GM19467 (cell line): Measurements from ENCODE around the gene SLC2A5.

Source experiments
- ATAC-seq: cut with Tn5 transposase; IDR thresholded peaks from one replicate; pipeline ENCODE4 v1.9.1; 2021; ENCODE audit warnings: mild to moderate bottlenecking, moderate library complexity; ENCODE audit not compliant: unreplicated experiment

SLC2A5 gene

DNA sequence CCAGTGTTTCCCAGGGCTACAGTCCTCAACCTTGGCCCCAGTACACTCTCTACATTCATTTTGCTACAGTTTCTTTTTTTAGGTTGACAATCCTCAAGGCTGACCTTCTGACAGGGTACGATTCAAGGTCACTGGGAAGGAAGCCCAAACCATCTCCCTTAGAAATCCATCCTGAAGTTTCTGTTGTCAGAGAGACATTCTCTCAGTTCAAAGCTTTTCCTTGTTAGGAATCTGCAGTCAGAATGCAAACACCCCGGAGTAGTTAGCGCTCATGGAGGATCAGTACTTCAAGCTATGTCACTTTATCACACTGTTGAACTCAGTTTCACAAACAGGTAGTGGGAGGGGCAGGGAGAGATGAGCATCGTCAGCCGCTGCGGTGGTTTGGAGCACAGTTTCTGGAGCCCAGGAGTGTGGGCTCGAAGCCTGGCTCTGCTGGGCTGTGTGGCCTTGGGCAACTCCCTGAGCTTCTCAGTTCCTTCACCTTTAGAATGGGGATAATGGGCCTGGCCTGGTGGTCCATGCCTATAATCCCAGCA, 4.2 kb downstream of the SLC2A5 start:
- no peak for ATAC-seq

DNA sequence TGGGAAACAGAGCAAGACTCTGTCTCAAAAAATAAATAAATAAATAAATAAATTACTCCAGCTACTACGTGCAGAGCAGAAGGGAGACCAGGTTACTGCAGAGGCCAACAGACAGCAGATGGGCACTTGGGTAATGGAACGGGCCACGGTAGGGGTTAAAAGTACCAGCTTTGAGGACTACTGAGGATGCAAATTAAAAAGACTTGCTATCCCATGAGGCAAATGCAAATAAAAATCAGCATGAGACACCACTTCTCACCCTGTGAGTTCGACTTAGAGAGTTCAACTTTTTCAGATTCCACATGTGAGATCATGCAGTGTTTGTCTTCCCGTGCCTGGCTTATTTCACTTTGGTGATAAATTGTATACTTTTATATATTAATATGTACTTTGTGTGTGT, 6.6 kb downstream of the SLC2A5 start:
- ATAC-seq = no peak

DNA sequence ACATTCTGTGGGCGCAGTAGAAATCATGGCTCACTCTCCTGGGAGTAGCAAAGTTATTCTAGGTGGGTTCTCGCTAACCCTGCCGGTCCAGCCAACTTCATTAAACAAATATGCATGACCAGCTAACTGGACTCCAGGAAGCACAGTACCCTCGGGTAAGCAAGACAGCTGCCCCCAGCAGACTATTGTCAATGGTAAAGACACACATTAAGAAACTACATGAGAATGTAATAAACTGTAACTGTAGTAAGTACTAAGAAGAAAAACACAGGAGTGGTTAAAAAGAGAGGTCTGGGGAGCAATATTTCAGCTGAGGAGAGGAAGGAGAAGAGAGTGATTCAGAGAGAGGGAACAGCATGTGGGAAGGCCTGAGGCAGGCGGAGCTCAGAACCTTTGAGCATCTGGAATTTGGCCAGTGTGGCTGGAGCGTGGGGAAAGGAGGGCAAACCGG, 7.4 kb downstream of the SLC2A5 start:
- no peak for ATAC-seq

DNA sequence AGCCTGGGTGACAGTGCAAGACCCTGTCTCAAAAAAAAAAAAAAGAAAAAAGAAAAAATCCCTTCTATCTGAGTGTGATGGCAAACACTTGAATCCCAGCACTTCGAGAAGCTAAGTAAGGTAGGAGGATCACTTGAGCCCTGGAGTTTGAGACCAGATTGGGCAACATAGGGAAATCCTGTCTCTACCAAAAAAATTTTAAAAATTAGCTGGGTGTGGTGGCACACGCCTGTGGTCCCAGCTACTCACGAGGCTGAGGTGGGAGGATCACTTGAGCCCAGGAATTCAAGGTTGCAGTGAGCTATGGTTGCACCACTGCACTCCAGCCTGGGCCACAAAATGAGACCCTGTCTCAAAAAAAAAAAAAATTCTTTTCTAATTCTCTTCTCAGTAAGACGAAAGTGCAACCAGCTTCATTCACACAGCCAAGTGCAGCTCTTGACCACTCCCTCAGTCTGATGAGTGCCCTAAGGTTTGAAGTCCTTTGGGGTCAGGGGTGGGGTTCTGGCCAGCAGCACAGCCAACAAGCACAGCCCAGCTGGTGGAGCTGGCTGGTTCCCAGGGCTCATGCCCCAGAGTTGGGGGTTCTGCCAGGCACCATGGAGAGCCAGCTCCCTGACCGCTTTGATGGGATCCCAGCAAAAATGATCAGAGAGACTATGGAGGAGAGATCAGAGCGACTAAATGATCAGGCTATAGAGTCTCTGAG, 8.0 kb downstream of the SLC2A5 start:
- no peak for ATAC-seq

DNA sequence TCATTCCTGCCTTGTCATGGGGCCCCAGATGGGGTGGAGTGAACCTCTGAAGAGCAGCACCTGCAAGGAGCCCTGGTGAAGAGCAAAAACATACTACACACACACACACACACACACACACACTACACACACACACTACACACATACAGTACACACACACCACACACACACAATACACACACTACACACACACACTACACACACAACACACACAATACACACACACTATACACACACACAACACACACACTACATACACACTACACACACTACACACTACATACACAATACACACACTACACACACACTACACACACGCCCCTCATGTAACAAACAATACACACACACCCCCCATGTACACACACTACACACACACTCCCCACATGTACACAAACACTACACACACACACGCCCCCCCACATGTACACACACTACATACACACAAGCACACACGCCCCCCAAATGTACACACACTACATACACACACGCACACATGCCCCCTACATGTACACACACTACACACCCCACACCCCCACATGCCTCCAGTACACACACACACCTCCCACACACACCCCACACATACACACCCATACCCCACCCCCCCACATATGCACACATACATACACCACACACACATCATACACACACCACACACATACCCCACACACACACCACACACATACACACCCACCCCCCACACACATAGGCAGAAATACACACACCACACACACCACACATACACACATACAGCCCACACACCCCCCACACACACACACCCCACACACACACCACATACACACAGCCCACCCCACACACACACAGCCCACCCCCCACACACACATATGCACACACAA, 9.3 kb downstream of the SLC2A5 start:
- ATAC-seq = no peak

DNA sequence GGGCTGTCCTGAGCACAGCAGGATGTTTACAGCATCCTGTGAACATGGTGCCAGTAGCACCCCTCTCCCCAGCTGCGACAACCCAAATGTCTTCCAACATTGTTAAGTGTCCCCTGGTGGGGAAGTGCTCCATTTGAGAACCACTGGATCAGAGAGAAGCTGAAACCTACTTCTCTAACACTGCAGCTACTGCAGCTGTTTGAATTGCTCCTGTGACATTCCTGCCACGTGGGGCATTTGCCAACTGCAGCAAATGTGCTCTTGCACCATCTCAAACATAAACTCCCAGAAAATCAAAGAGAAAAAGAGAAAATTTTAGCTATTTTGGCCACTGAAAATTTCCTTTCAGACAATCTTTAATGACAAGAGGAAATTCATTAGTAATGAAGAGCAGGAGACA, 11.0 kb downstream of the SLC2A5 start:
- ATAC-seq = no peak

DNA sequence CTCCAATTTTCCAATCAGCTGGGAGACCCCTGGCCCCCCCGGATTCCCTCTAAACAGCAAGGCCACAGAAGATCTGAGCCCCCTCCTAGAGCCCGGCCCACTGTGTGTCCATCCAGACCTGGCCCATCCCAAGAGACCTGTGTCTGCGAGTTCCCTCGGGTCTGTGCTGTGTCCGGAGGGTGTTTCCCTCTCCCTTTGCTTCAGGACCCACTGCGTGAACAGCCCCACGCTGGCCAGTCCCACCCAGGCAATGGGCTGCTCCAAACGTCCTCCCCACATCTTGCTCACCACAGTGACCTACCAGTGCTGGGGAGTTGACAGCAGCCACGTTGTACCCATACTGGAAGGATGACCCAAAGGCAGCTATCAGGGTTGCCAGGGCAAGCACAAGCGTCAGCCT, 11.6 kb downstream of the SLC2A5 start:
- no peak for ATAC-seq

DNA sequence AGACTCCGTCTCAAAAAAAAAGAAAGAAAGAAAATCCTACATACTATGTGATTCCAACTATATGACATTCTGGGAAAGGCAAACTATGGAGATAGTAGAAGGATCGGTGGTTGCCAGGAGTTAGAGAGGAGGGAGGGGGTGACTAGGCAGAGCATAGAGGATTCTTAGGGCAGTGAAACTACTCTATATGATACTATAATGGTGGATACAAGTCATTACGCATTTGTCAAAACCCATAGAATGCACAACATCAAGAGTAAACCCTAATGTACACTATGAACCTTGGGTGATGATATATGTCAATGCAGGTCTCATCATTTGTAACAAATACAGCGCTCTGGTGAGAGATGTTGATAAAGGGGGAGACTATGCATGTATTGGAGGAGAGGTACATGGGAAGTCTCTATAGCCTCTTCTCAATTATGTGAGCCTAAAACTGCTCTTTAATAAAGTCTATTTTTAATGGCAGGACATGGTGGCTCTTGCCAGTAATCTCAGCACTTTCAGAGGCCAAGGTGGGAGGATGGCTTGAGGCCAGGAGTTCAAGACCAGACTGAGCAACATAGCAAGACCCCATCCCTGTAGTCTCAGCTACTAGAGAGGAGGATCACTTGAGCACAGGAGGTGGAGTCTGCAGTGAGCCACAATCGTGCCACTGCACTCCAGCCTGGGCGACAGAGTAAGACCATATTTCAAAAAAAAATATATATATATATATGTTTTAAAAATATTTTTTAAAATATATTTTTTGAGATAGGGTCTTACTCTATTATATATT, 17.0 kb downstream of the SLC2A5 start:
- no peak for ATAC-seq

DNA sequence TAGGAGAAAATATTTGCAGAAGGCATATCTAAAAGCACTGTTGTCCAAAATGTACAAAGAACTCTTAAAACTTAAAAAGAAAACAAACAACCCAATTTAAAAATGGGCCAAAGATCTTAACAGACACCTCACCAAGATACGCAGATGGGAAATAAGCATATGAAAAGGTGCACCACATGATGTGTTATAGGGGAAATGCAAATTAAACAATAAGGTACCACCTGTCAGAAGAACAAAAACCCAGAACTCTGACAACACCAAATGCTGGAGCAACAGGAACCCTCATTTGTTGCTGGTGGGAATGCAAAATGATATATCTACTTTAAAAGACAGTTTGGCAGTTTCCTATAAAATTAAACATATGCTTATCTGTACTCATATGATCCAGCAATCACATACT, 18.1 kb downstream of the SLC2A5 start:
- no peak for ATAC-seq

DNA sequence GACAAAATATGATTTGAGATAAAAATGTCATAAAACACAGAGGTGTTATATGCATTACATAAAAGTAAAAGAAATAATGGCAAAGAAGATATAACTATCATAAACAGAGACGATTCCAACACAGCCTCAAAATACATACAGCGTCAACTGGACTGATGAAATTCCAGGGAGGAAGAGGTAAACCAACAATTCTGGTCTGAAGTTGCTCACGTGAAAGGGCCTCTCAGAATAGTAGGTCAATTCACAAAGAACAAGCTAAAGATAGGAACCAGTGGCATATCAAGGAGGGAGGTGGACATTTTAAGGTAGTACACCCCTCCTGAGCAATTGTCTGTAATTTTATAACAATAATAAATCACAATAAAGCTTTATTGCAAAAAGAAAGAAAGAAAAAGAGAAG, 18.6 kb downstream of the SLC2A5 start:
- no peak for ATAC-seq

DNA sequence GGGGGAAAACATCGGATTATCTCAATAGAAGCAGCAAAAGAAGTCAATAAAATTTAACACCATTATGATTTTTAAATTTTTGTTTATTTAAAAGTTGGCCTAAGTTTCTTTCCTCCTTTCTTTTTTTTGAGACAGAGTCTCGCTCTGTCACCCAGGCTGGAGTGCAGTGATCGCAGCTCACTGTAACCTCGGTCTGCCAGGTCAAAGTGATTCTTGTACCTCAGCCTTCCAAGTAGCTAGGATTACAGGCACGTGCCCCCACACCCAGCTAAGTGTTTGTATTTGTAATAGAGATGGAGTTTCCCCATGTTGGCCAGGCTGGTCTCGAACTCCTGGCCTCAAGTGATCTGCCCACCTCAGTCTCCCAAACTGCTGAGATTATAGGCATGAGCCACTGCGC, 20.9 kb downstream of the SLC2A5 start:
- no peak for ATAC-seq

DNA sequence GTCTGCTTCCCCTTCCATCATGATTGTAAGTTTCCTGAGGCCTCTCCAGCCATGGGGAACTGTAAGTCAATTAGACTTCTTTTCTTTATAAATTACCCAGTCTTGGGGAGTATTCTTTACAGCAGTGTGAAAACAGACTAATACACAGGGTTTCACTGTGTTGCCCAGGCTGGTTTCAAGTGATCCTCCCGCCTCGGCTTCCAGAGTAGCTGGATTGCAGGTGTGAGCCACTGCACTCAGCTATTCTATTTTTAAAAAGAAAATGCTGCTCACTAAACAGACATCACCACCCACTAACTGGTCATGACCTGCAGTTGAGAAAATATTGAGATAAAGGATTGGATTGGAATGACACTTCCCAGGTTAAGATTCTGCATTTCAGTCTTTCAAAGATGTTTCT, 22.4 kb downstream of the SLC2A5 start:
- ATAC-seq = no peak

DNA sequence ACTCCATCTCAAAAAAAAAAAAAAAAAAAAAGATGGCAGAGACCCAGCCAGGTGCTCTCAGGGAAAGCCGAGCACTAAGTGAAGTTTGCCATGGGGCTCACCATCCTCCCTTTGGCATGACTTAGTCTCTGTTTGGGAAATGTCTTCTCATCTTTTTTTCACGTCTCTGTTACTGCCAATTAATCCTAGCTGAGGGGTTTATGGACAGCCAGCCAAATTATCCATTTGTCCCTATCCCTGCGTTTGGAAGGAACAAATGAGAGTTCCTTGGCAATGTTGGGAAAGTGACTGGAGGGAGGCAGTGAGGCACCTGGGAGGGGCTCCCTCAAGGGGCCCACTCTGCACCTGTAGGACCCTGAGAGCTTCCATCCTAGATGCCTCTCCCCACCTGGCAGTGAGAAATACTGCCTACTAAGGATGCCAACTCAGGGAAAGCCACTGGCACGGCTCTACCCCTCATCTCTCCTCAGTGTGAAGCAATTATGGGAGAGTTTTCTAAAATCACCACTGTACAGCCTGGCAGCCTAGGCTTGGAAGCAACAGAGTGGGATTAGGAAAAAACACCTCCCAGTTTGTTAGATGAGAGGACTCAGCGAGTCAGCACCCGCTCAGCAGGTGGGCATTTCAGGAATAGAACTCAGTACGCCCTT, 23.4 kb downstream of the SLC2A5 start:
- ATAC-seq = no peak

DNA sequence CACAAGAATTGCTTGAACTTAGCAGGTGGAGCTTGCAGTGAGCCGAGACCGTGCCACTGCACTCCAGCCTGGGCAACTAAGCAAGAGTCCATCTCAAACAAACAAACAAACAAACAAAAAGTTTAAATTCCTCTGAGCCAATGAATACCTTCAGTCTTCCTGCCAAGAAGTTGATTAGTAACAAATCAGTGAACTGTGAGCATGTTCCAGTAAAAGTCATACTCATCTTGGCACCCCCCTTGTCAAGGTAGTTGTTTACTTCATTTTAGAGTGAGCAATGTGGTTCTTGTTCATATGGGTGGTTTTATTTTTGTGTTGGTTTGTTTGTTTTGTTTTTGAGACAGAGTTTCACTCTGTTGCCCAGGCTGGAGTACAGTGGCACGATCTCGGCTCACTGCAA, 25.2 kb downstream of the SLC2A5 start:
- no peak for ATAC-seq

DNA sequence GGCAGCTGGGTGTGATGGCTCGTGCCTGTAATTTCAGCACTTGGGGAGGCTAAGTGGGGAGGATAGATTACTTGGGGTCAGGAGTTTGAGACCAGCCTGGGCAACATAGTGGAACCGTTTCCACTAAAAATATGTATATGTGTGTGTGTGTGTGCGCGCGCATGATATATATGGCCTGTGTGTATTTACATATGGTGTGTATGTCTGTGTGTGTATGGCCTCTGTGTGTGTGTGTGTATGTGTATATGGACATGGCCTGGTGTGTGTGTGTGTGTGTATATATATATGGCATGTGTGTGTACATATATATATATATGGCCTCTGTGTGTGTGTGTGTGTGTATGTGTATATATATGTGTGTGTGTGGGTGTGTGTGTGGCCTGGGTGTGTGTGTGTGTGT, 27.2 kb downstream of the SLC2A5 start:
- no peak for ATAC-seq

DNA sequence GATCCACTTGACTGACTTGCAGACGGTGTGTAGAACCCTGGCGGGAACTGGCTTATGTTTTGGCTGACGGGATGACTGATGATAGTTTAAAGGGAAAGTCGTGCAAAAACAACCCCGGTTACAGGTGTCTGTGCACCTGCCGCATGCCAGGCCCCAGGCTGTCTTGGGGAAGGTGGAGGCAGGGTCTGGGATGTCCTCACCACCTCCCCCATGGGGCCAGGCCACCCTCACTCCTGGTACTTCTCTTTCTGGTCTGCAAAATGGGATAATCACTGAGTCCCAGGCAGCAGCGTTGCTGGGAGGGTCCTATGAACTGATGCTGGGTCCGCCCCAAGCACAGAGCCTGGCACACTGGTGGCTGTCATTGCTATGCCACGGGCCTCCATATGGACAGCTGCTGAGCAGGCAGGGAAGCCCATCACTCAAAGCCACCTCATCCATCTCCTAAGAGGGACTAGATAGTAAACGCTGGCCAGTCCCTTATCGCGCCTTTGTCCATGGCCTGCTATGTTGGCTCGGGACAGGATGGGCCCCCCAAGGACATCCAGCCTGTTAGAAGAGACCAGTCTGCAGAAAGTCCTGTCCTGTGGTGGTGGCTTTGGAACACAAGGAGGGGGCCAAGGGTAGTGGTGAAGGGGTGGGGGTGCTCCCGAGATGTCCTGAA, 28.2 kb downstream of the SLC2A5 start:
- no peak for ATAC-seq

DNA sequence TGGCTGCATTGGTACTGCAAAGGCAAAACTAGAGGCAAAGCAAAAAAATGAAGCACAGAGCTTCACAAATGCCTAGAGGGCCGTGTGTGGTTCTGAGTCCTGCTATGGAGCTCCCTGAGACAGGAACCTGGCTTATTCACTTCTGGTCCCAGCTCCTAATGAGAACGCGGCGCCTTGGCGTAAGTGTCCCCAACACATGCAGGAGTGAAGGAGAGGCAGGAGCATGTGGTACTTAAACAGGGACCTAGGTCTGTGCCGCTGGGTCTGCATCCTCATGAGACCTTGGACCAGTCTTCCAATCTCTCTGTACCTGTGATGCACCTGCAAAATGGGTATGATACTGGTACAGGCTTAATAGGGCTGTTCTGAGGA, 28.8 kb downstream of the SLC2A5 start:
- ATAC-seq = no peak

DNA sequence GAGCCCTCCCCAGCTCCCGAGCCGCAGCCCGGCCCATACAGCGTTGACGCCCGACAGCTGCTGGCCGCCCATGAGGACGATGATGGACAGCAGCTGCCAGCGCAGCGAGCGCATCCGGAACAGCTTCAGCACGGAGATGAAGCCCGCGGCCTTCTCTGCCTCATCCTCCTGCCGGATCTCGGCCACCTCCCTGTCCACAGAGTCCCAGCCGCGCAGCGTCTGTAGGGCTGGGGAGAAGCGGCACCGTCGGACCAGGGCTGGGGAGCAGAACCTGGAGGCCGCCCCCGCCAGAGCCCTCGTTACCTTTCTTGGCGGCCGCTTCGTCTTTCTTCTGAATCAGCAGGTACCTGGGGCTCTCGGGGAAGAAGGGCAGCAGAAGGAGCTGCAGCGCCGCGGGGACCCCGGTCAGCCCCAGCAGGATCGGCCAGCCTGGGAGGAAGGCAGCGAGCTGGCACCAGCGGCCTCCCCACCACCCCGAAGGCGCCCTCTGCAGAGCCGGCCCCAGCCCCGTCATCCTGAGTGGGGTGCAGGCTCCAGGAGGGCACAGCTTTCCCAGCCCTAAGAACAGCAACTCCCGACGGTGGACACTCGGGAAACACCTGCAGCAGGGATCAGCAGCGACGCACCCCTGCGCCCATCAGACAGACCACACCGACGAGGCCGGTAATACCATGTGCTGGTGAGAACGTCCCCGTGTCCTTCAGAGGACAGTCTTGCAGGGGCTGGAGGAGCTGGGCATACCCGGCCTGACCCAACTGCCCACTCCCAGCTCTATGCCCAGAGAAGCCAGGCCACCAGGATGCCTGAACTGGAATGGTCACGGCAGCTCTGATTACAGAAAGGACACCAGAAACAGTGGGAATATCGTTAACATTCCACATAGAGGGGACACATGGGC, 29.4 kb downstream of the SLC2A5 start:
- ATAC-seq = no peak
